ENCODE results near the gene MORC2.

GRCh38 chr22:30918761-30919160 is 49.8 kb downstream of the MORC2 start:
- TF ChIP-seq CTCF (IDR thresholded peaks at IDR 0.05 in 8 of 11, conservative IDR thresholded peaks at IDR 0.05 in 3 of 11) (no peak), POLR2AphosphoS5 (IDR thresholded peaks at IDR 0.05) (no peak)
